NB4 (cell line): ENCODE data around the gene CLSTN1.

Source experiments
- DNase-seq: peaks from one replicate; pipeline ENCODE4 v3.0.0; 2010; ENCODE audit warnings: low read depth
- H3K4me3 ChIP-seq: one replicate; pipeline ENCODE4 v1.5.1; 2011; ENCODE audit warnings: mild to moderate bottlenecking, low read depth, low read length, moderate library complexity
- CTCF ChIP-seq: IDR thresholded peaks from one replicate; pipeline ENCODE4 v1.5.1; 2012; ENCODE audit warnings: low read depth, low read length
- MYC ChIP-seq: IDR thresholded peaks from 2 replicates; pipeline ENCODE4 v1.6.1; 2011; ENCODE audit warnings: low read depth, low read length
- POLR2A ChIP-seq: IDR thresholded peaks from 2 replicates; pipeline ENCODE4 v1.6.1; 2011; ENCODE audit warnings: mild to moderate bottlenecking; ENCODE audit not compliant: insufficient read length; ENCODE audit errors: extremely low read depth
- TF ChIP-seq, protein P1 (sequence below): IDR thresholded peaks from 2 replicates; pipeline ENCODE4 v1.6.1; 2011; ENCODE audit warnings: low read depth, low read length

CLSTN1 gene

GRCh38 chr1:9840176-9840575, 16.4 kb upstream of the CLSTN1 start:
- TF ChIP-seq MYC, result no peak
- TF ChIP-seq, protein P1, sequence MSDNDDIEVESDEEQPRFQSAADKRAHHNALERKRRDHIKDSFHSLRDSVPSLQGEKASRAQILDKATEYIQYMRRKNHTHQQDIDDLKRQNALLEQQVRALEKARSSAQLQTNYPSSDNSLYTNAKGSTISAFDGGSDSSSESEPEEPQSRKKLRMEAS, result no peak
- no peak for TF ChIP-seq CTCF
- TF ChIP-seq POLR2A, result no peak
- no peak for DNase-seq
- H3K4me3 ChIP-seq, result no peak overlapping the region

- no peak overlapping the region for H3K4me3 ChIP-seq
- no peak for DNase-seq
- TF ChIP-seq, protein P1, result no peak
- TF ChIP-seq POLR2A (no peak), CTCF (no peak), MYC (no peak)
These were observed 15.2 kb upstream of the CLSTN1 start for GRCh38 chr1:9838946-9839345.

DNA sequence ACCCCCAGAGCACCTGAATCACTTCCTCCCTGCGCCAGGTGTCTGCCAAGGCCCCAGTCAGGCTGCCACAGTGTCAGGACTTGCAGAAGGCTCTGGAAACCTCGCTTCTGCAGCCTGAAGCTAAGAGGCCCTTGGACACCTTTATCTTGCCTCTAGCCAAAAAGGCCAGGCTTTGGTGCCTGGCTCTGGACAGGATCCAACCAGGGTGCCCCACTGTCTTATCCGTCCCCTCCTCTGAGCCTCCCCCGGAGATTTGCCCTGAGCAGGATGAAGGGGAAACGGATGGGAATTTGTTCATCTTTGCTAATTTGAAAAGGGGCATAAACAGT, 12.8 kb upstream of the CLSTN1 start:
- TF ChIP-seq CTCF (no peak), POLR2A (no peak), MYC (no peak)
- TF ChIP-seq, protein P1, result no peak
- DNase-seq, result no peak
- no peak overlapping the region for H3K4me3 ChIP-seq

DNA sequence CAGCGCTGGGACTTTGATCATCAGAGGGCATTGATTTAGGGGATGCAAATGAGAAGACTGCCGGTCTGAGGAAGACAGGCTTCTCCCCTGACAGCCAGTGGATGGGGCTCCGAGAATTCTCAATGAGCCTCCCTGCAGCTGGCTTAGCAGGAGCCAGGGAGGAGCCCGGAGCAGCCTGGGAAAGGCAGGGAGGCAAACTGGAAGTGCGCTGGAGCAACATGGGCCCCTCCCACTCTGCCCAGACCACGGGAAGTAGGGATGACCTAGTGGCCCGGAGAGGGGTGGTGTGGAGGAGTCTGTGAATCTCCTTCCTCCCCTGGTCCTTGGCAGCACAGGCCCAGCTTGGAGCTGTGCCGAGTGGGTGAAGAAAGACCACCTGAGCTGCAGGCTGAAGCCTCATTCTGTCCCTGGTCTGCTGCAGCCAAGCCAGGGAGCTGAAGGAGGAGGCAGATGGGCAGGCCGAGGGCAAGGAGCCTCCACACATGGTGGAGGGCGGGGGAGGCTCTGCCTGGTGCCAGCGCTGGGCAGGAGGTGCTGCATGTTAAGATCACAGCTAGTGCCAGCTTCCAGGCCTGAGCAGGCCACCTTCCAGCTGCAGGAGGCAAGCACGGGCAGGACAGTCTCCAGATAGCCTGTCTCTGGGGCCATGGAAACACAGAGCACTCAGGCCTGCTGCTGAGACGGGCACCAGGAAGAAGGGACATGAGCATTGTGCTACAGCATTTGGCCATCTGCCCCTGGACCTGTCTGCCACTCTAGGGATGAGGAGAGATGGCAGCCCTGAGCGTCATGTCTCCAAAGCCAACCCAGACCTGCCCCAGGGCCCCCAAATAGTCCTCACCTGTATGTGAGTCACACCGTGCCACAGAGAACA, 12.2 kb upstream of the CLSTN1 start:
- TF ChIP-seq, protein P1, result no peak
- no peak for TF ChIP-seq MYC
- no peak for TF ChIP-seq CTCF
- no peak for TF ChIP-seq POLR2A
- H3K4me3 ChIP-seq, result no peak overlapping the region

GRCh38 chr1:9835404-9835757, 11.6 kb upstream of the CLSTN1 start:
- no peak overlapping the region for H3K4me3 ChIP-seq
- TF ChIP-seq, protein P1, result no peak
- TF ChIP-seq POLR2A (no peak), MYC (no peak), CTCF (no peak)
- DNase-seq, result no peak

More for the DNA sequence above, 12.2 kb upstream of the CLSTN1 start:
- DNase-seq, result no peak
